Caco-2 (cell line): ENCODE measurements around the gene RTN3. TPM values are rescaled to one million over a fixed set of nuclear protein-coding genes. Genes with fewer than 3 reads are reported as not detected.

ENCODE experiments used
- BruUV-seq: library from RNA; stranded (reverse); fragments of 400-500 nt; replicated peaks from 2 replicates; lab custom pipeline; 2021; lab: Mats Ljungman, UMichigan
- CTCF ChIA-PET: fragments of 300-600 bp; sonication (Branson Sonifier 250); formaldehyde crosslinking; loops from one replicate; lab custom pipeline; 2022; ENCODE audit warnings: antibody characterized with exemption; lab: Charles Lee
- POLR2A ChIA-PET: fragments of 300-600 bp; sonication (Branson Sonifier 250); formaldehyde crosslinking; loops from one replicate; lab custom pipeline; 2022; ENCODE audit warnings: antibody characterized with exemption; lab: Charles Lee
- DNase-seq, 2 experiments: peaks; one replicate each; pipeline versions ENCODE4 v3.0.0 to v3.0.0-alpha.2; 2020 to 2022
- H3K27me3 ChIP-seq: replicated peaks from 2 replicates; pipeline ENCODE4 v1.6.0; 2011; ENCODE audit warnings: low read length; ENCODE audit not compliant: control insufficient read depth, insufficient read depth
- H3K36me3 ChIP-seq: 2 replicates; pipeline ENCODE4 v1.5.1; 2011; ENCODE audit warnings: low read length; ENCODE audit not compliant: control insufficient read depth, insufficient read depth
- H3K4me1 ChIP-seq: fragments of 250-450 bp; sonication (Bioruptor Pico); 2 replicates; pipeline ENCODE4 v1.5.1; 2020; ENCODE audit warnings: mild to moderate bottlenecking
- H3K4me3 ChIP-seq: 2 replicates; pipeline ENCODE4 v1.5.1; 2011; ENCODE audit warnings: low read depth, mild to moderate bottlenecking, control low read depth, low read length
- H3K9me3 ChIP-seq: fragments of 250-450 bp; sonication (Bioruptor Pico); 2 replicates; pipeline ENCODE4 v1.5.1; 2020; ENCODE audit warnings: mild to moderate bottlenecking, moderate library complexity
- H3K27ac Mint-ChIP-seq: one replicate; pipeline ENCODE4 v1.8.0; 2022; ENCODE audit warnings: mixed read lengths; ENCODE audit not compliant: unreplicated experiment
- H3K27me3 Mint-ChIP-seq: one replicate; pipeline ENCODE4 v1.8.0; 2022; ENCODE audit warnings: mixed read lengths; ENCODE audit not compliant: insufficient read depth, unreplicated experiment
- H3K36me3 Mint-ChIP-seq: one replicate; pipeline ENCODE4 v1.8.0; 2022; ENCODE audit warnings: mild to moderate bottlenecking, mixed read lengths; ENCODE audit not compliant: insufficient read depth, unreplicated experiment
- H3K4me1 Mint-ChIP-seq: one replicate; pipeline ENCODE4 v1.8.0; 2022; ENCODE audit warnings: low read depth, mixed read lengths; ENCODE audit not compliant: unreplicated experiment
- H3K4me3 Mint-ChIP-seq: one replicate; pipeline ENCODE4 v1.8.0; 2022; ENCODE audit warnings: mild to moderate bottlenecking, moderate library complexity, mixed read lengths; ENCODE audit not compliant: unreplicated experiment
- H3K9me3 Mint-ChIP-seq: one replicate; pipeline ENCODE4 v1.8.0; 2022; ENCODE audit warnings: mixed read lengths; ENCODE audit not compliant: unreplicated experiment
- intact Hi-C: fragments of 100-400 bp; cut with micrococcal nuclease; formaldehyde crosslinking; loops from one replicate; pipeline ENCODE4 v1.10.0; 2022; ENCODE audit not compliant: unreplicated experiment
- total RNA-seq: library from RNA; stranded (reverse); gene quantifications from 2 replicates; pipeline ENCODE4 v1.2.3, GENCODE V29; 2022
- TF ChIP-seq, protein P1 (sequence below), 2 experiments: fragments of 200-600 bp in 1 of 2; IDR thresholded peaks; 1 replicate in 1 of 2; 2 replicates in 1 of 2; pipeline versions ENCODE4 v1.5.1 to v1.8.0; 2011 to 2022; ENCODE audit warnings: antibody characterized with exemption in 1 of 2, control low read depth in 1 of 2, inconsistent platforms in 1 of 2, low read depth in 1 of 2, low read length in 1 of 2, mild to moderate bottlenecking in 1 of 2, moderate library complexity in 1 of 2; ENCODE audit not compliant: insufficient read depth in 1 of 2, severe bottlenecking in 1 of 2, unreplicated experiment in 1 of 2

Gene RTN3
- total RNA-seq, 1 experiment from 2014 or later = 179 TPM

DNA sequence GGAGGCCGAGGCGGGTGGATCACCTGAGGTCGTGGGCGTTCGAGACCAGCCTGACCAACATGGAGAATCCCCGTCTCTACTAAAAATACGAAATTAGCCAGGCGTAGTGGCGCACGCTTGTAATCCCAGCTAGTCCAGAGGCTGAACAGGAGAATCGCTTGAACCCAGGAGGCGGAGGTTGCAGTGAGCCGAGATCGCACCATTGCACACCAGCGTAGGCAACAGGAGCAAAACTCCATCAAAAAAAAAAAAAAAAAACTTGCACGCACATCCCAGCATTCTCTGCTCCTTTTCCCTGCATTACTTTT lies 9.2 kb upstream of the RTN3 start:
- Histone ChIP-seq H3K4me1 (peaks cover 19% of the 10 kb centered on the region), H3K4me3 (no peak overlapping the region), H3K36me3 (no peaks in the 10 kb centered on the region), H3K27me3 (no peaks in the 10 kb centered on the region), H3K9me3 (no peaks in the 10 kb centered on the region)
- no peak for DNase-seq
- Mint-ChIP-seq H3K9me3 (no peaks in the 10 kb centered on the region), H3K4me3 (peak overlapping the region; percentile 82), H3K36me3 (no peaks in the 10 kb centered on the region), H3K27ac (peak overlapping the region; percentile 67), H3K4me1 (peaks cover 18% of the 10 kb centered on the region), H3K27me3 (no peaks in the 10 kb centered on the region)
- intact Hi-C loops = no loop called here
- no TSS peak for BruUV-seq
- CTCF ChIA-PET = interaction anchor here (1.9 to 2.9 kb wide), 2 partner anchors 10 to 39 kb away, joined by 12 to 15 read pairs; partner anchors contain the start of gene RTN3
- TF ChIP-seq, protein P1, sequence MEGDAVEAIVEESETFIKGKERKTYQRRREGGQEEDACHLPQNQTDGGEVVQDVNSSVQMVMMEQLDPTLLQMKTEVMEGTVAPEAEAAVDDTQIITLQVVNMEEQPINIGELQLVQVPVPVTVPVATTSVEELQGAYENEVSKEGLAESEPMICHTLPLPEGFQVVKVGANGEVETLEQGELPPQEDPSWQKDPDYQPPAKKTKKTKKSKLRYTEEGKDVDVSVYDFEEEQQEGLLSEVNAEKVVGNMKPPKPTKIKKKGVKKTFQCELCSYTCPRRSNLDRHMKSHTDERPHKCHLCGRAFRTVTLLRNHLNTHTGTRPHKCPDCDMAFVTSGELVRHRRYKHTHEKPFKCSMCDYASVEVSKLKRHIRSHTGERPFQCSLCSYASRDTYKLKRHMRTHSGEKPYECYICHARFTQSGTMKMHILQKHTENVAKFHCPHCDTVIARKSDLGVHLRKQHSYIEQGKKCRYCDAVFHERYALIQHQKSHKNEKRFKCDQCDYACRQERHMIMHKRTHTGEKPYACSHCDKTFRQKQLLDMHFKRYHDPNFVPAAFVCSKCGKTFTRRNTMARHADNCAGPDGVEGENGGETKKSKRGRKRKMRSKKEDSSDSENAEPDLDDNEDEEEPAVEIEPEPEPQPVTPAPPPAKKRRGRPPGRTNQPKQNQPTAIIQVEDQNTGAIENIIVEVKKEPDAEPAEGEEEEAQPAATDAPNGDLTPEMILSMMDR (IDR thresholded peaks at IDR 0.05; ENCODE audit: insufficient read depth in 1 of 2, low read depth in 1 of 2, low read length in 1 of 2, severe bottlenecking in 1 of 2, unreplicated experiment in 1 of 2) = no peak
- POLR2A ChIA-PET = interaction anchor here (1.0 to 3.2 kb wide), 2 partner anchors 10 to 38 kb away, joined by 3 to 32 read pairs; partner anchors contain the start of gene RTN3

DNA sequence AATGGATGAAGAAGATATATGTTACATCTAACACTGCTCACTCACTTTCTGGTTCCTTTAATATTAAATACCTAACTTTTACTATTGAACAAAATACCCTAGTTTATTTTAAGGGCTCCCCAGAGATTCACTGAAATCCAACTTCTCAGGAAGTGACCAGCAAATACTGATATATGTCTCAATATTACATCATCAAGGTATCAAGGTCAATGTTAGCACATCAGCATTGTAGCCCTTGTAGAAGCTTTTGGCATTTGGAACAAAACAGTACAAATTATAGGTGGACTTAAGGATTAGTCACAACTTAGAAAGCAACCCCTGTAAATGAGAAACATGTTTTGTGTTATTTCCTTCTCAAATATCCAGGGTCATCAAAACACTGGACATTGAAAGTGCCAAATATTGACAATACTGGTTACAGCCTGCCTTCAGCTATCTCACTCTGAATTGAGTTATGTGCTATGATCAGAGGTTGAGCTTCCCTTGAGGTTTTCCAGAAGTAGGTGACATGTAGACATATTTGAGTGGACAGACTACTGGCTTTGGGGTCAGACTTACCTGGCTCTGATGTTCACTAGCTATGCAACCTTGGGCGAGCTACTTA lies 8.3 kb upstream of the RTN3 start:
- H3K4me3 ChIP-seq = no peak overlapping the region
- TF ChIP-seq, protein P1 (IDR thresholded peaks at IDR 0.05; ENCODE audit: insufficient read depth in 1 of 2, low read depth in 1 of 2, low read length in 1 of 2, severe bottlenecking in 1 of 2, unreplicated experiment in 1 of 2) = no peak
- CTCF ChIA-PET = interaction anchor here (0.5 to 2.9 kb wide), 4 partner anchors 9 to 95 kb away, joined by 3 to 15 read pairs (median 6); partner anchors contain the start of genes RTN3 and ZFTA
- Mint-ChIP-seq H3K4me1 (peaks cover 13% of the 10 kb centered on the region), H3K27ac (no peak overlapping the region), H3K27me3 (no peaks in the 10 kb centered on the region), H3K36me3 (no peaks in the 10 kb centered on the region), H3K9me3 (no peaks in the 10 kb centered on the region), H3K4me3 (peak overlapping the region; percentile 82)
- no peak for DNase-seq
- peaks cover 15% of the 10 kb centered on the region for H3K4me1 ChIP-seq
- POLR2A ChIA-PET = interaction anchor here (0.9 to 1.2 kb wide), 2 partner anchors 9 to 144 kb away, joined by 5 to 6 read pairs; partner anchors contain the start of gene RTN3
- H3K9me3 ChIP-seq = no peaks in the 10 kb centered on the region
- no peaks in the 10 kb centered on the region for H3K36me3 ChIP-seq
- intact Hi-C loops = no loop called here
- no peaks in the 10 kb centered on the region for H3K27me3 ChIP-seq
- BruUV-seq = no TSS peak

DNA sequence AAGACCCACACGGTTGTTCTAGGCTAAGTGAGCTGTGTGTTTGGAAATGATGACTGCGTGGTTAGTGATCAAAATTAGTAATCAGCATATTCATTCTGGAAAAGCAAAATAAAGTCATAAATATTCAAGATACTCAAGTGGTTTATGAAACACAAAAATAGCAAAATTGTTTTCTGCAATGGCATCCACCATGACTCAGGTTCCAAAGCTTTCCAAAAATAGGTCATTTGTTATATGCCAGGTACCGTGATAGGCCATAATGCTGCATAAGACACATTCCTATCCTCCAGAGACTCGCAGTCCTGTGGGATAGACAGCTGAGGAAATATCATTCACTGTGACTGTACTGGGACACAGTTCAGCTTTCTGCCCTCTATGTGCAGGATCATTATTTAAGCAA lies 7.7 kb upstream of the RTN3 start:
- no peaks in the 10 kb centered on the region for H3K27me3 Mint-ChIP-seq
- no peak overlapping the region for H3K4me3 Mint-ChIP-seq
- DNase-seq = no peak
- ChIA-PET POLR2A (interaction anchor here (0.9 to 1.2 kb wide), 2 partner anchors 8 to 144 kb away, joined by 5 to 6 read pairs; partner anchors contain the start of gene RTN3), CTCF (interaction anchor here (0.5 to 2.9 kb wide), 4 partner anchors 8 to 95 kb away, joined by 3 to 15 read pairs (median 6); partner anchors contain the start of genes RTN3 and ZFTA)
- Histone ChIP-seq H3K4me3 (no peak overlapping the region), H3K4me1 (peaks cover 10% of the 10 kb centered on the region), H3K27me3 (no peaks in the 10 kb centered on the region), H3K9me3 (no peaks in the 10 kb centered on the region), H3K36me3 (no peaks in the 10 kb centered on the region)
- peaks cover 12% of the 10 kb centered on the region for H3K4me1 Mint-ChIP-seq
- no peak overlapping the region for H3K27ac Mint-ChIP-seq
- H3K9me3 Mint-ChIP-seq = no peaks in the 10 kb centered on the region
- H3K36me3 Mint-ChIP-seq = no peaks in the 10 kb centered on the region
- TF ChIP-seq, protein P1 (IDR thresholded peaks at IDR 0.05; ENCODE audit: insufficient read depth in 1 of 2, low read depth in 1 of 2, low read length in 1 of 2, severe bottlenecking in 1 of 2, unreplicated experiment in 1 of 2) = no peak
- intact Hi-C loops = no loop called here
- BruUV-seq = no TSS peak
